HG03025 (cell line): ENCODE results near the gene SHROOM3.
"Not testable (repeated sequence)": the region's sequence is repeated elsewhere in the genome, so short reads cannot be mapped to it uniquely, and the experiment has no call there.

ENCODE experiments used
- ATAC-seq: cut with Tn5 transposase; IDR thresholded peaks from one replicate; pipeline ENCODE4 v1.9.1; 2021; ENCODE audit warnings: mild to moderate bottlenecking, moderate library complexity; ENCODE audit not compliant: unreplicated experiment, low FRiP score

Gene SHROOM3

GRCh38 chr4:76706581-76706980 lies 271.6 kb downstream of the SHROOM3 start:
- no peak for ATAC-seq

- no peak for ATAC-seq
Measured at GRCh38 chr4:76708971-76709771, 274.1 kb downstream of the SHROOM3 start.

DNA sequence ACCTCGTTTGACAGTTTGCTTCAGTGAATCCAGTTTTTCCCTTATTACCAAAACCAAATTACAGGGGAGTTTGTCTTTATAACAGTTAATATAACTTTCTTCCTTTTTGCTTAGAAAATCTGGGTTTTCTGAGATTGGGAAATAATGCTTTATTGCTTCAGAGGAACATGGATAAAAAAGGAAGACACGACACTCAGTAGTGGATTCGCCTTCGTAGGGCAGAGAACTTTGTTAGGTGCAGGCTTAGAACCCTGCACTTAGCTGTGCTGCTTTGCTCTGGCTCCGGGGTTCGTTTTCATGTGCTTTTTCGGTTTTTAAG lies 274.7 kb downstream of the SHROOM3 start:
- ATAC-seq: no peak

GRCh38 chr4:76712564-76712963 lies 277.5 kb downstream of the SHROOM3 start:
- no peak for ATAC-seq

DNA sequence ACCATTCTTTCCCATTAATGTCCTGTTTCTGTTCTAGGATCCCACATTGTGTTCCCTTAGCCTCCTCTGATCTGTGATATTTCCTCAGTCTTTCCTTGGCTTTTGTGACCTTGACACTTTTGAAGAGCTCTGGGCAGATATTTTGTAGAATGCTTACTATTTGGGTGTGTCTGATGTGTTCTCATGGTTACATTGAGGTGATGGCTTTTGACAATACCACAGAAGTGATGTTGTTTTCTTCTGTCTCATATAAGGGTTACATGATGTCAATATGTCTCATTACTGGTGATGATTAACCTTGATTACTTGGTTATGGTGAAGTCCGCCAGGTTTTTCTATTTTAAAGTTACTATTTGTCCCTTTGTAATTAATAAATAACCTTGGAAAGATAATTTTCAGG lies 279.2 kb downstream of the SHROOM3 start:
- ATAC-seq: no peak

DNA sequence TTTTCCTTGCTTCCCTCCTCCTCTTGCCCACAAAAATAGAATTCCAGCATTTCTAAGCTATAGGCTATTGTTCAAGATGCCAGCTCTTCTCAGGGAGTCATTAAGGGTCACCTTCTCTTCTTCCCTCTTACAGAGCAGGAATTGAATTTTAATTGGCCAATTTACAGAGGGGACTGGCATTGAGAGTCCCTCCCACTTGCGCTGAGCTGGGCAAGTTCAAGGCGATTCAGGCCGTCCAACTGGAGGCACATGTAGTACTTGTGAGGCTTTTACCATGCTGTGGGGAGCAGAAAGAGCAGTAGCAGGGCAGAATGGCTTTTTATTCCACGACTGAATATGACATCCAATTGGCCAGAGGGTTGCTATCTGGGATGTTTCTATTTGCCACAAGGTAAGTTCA lies 281.0 kb downstream of the SHROOM3 start:
- ATAC-seq: no peak

DNA sequence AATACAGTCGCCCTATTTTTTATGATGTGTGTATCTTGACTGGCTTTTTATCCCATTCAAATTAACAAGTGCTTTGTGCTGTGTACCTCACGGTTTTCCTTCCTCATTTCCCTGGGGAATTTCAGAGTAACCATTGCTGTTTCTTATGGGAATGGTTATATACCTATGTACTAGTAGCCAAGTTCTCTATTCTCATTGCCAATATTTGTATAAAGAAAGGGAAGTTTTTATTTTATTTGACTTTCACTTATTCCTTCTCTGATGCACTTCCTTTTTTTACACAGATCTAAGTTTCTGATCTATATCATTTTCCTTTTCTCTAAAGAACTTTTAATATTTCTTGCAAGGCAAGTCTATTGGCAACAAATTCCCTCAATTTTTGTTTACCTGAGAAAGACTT lies 281.6 kb downstream of the SHROOM3 start:
- no peak for ATAC-seq

GRCh38 chr4:76717431-76717830 lies 282.4 kb downstream of the SHROOM3 start:
- no peak for ATAC-seq

DNA sequence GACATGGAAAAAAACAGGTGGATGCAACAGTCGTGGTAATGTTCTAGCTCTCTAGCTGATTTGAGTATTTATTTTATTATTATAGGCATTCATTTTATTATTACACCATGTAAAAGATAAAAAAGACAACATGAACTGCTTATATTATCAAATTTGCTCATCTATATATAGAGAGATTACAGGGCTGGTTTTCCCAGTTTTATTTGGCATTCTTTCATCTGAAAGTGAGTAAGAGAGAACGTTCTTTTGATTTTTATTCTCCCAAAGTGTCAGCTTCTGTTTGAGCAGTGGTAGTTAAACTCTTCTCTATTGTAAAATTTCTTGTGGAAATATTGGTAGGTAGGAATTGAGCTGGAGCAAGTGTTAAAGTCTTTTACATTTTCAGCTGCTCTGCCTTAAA lies 283.0 kb downstream of the SHROOM3 start:
- no peak for ATAC-seq

GRCh38 chr4:76718831-76719230 lies 283.8 kb downstream of the SHROOM3 start:
- no peak for ATAC-seq

GRCh38 chr4:76720121-76720520 lies 285.1 kb downstream of the SHROOM3 start:
- ATAC-seq: no peak

DNA sequence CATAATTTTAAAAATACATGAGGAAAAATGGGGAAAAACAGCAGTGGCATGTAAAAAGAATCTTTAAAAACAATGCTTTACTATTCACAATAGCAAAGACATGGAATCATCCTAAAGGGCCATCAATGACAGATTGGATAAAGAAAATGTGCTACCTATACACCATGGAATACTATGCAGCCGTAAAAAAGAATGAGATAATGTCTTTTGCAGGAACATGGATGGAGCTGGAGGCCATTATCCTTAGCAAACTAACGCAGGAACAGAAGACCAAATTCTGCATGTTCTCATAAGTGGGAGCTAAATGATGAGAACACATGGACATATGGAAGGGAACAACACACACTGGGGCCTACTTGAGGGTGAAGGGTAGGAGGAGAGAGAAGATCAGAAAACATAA lies 287.1 kb downstream of the SHROOM3 start:
- not testable (repeated sequence) for ATAC-seq

GRCh38 chr4:76722838-76723237 lies 287.8 kb downstream of the SHROOM3 start:
- ATAC-seq: no peak

DNA sequence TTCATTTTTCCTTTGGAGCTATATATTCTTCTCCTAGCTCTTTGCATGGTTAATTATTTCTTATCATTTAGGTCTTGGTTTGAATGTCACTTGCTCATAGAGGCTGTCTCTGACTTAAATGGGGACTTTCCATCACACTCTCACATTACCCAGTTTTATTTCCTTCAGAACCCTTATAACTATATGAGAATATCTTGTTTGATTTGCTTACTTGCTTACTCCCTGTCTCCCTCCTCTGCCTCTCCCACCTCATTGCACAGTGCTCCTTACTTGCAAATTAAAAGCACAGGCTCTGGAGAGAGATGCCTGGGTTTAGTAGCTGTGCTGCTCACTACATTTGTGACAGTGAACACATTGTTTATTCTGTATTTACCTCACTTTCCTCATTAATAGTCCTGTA lies 288.3 kb downstream of the SHROOM3 start:
- no peak for ATAC-seq

DNA sequence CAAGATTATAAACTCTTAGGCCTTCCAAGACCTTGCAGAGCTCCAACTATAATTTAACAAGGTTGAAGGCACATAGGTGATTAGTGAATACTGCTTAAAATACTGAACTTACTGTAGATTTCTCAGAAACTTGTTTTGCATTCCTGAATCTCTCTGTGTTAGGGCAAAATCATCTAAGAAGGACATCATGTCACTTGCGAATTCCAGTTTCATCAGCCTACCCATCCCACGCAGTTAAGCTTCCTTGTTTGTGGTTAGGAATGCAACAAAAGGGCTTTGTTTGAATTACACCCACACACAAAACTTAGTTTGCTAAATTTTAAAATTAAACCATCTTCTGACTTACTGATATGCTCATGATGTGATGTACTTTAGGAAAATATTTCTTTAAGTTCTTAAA lies 288.9 kb downstream of the SHROOM3 start:
- ATAC-seq: no peak

DNA sequence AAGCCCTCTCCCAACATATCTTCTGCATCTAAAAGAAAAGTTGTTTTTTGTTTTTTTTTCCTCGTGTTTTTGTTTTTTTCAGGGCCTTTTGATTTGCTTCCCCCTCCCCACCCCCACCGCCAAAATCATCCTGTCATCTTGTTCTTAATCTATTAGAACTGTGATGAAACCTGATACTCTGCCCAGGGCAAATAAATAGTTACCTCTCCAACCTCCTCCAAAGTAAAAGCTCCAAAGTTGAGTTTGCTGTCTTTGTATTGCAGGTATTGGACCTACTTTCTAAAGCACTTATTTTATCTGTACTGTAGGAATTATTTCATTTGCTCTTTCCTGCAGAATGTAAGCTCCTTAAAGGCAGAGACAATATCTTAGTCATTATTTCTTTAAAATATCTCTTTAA lies 290.0 kb downstream of the SHROOM3 start:
- ATAC-seq: no peak

DNA sequence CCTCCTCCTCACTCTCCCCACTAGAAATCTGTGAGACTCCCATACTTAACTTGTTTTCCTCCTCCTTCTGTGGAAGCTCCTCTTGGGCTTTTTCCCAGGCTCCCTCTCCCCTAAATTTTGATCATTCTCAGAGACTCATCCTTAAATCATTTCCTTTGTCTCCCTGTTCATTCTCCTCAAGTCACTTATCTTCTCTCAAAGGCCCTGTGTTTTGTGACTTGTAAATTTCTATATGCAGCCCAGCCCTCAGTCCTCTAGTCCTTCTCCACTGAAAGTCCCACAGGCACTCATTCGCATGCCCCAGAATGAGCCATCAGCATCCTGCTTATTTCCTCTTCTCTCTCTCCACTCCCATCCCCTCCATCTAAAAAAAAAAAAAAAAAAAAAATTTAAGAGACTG lies 291.1 kb downstream of the SHROOM3 start:
- ATAC-seq: no peak

DNA sequence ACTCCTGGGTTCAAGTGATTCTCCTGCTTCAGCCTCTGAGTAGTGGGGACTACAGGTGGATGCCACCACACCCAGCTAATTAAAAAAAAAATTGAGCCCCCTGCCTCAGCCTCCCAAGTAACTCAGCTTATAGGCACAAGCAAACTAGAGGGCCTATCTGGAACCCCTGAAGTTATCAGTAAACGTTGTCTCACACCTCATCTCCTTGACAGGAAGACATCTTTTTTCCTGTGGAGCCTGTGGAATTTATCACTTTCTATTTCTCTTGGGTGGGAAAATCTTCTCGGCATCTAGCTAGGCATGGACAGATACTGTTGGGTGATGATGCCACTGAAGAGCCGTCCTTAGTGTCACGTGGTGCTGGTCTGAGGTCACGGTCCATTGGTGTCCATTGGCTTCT lies 291.6 kb downstream of the SHROOM3 start:
- no peak for ATAC-seq

DNA sequence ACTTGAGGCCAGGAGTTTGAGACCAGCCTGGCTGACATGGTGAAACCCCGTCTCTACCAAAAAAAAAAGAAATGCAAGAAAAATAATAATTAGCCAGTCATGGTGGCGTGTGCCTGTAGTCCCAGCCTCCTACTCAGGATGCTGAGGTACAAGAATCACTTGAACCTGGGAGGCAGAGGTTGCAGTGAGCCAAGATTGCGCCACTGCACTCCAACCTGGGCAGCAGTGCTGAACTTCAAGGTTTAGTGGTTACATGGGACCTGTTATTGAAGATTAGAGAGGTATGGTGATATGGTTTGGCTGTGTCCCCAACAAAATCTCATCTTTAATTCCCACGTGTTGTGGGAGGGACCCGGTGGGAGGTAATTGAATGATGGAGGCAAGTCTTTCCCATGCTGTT lies 292.9 kb downstream of the SHROOM3 start:
- ATAC-seq: not testable (repeated sequence)

DNA sequence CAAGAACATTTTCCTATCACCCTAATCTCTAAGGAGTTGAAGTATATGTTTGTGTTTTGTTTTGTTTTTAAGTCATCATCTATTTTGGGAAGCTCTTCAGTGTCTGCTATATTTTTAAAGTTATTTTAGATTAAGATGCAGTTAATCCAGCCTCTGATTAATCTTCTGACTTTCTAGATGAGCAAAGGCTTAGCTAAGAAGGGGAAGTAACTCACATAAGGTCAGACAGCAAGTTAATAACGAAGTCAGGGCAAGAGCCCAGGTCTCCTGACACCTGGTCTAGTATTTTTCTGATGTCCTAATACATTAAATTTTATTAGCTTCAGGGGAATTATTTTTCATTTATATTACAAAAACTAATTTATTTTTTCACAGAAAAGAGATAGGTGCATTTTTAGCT lies 294.4 kb downstream of the SHROOM3 start:
- no peak for ATAC-seq

DNA sequence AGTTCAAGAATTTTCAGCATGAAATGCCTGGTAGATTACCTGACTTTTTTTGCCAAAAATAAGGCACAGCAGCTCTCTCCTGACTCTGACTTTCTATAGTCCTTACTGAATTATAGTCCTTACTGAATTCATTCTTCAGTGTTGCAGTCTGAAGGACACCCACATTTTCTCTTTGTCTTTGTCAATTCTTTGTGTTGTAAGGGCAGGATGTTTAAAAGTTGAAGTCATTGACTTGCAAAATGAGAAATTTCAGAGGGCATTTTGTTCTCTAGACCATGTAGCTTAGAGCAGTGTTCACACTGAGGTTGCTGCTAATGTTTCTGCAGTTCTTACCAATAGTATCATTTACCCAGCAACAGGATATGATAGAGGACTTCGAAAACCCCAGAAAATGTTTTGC lies 295.0 kb downstream of the SHROOM3 start:
- no peak for ATAC-seq

GRCh38 chr4:76732246-76732645 lies 297.2 kb downstream of the SHROOM3 start:
- no peak for ATAC-seq
